ENCODE measurements around the gene PRKCD.

DNA sequence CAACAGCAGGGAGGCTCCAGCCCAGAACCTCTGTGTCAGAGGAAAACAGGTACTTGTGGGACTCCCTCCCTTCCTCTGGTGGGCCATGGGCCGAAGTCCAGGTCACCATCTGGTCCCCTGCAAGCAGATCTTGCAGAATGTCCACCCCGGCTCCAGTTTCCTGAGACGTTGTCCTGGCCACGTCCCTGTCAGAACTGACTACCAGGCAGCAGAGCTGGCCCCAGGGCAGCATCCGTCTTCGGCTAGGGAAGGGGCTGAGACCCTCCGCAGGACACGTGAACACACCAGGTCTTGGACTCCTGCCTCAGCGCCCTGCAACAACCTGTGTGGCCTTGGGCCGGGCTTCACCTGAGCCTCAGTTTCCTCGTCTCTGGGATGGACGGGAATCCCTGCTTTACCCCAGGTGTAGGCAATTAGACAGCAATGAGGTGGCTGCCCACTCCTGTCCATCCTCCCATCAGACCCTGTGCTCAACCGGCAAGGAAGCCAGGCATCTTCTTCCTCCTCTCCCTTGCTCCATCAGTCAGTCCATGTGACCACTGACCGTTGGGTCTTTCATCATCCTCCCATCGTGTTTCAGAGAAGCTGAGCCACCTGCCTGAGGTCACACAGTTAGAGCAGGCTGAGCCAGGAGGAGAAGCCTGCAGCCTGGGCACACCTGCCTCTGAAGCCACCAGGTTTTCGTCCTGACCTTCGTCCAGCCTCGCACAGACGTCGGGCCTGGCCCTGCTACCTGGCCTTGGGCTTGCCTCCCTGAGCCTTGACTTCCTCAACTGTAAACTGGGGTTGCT is 8.9 kb upstream of the PRKCD start:
- TF ChIP-seq EZH2 (IDR thresholded peaks at IDR 0.05; ENCODE audit: low read depth), result no peak
- TF ChIP-seq, protein P1, sequence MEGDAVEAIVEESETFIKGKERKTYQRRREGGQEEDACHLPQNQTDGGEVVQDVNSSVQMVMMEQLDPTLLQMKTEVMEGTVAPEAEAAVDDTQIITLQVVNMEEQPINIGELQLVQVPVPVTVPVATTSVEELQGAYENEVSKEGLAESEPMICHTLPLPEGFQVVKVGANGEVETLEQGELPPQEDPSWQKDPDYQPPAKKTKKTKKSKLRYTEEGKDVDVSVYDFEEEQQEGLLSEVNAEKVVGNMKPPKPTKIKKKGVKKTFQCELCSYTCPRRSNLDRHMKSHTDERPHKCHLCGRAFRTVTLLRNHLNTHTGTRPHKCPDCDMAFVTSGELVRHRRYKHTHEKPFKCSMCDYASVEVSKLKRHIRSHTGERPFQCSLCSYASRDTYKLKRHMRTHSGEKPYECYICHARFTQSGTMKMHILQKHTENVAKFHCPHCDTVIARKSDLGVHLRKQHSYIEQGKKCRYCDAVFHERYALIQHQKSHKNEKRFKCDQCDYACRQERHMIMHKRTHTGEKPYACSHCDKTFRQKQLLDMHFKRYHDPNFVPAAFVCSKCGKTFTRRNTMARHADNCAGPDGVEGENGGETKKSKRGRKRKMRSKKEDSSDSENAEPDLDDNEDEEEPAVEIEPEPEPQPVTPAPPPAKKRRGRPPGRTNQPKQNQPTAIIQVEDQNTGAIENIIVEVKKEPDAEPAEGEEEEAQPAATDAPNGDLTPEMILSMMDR (conservative IDR thresholded peaks at IDR 0.05), result no peak
